Embryonic facial prominence (tissue), 1 donor: ENCODE results near the gene KIF5B.
A peak's percentile ranks its signal among the peaks of the same experiment; 100 is the strongest.
"Not testable (repeated sequence)": the region's sequence is repeated elsewhere in the genome, so short reads cannot be mapped to it uniquely, and the experiment has no call there.

Source experiments
- DNase-seq: peaks from one replicate; pipeline ENCODE4 v3.0.0-alpha.2; 2016; ENCODE audit errors: extremely low spot score

Gene KIF5B

DNA sequence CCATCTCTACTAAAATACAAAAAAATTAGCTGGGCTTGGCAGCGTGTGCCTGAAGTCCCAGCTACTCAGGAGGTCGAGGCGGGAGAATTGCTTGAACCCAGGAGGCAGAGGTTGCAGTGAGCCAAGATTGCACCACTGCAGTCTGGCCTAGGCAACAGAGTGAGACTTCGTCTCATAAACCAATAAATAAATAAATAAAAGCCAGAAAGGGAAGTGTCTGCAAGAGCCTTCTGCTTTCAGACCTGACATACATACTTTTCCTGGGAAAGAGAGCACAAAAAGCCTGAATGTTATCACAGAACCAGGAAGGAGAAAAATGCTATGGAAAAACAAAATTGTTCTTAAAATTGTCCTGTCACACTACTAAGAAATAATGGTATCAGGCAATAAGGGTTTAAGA is 4.1 kb upstream of the KIF5B start:
- no peak for DNase-seq

DNA sequence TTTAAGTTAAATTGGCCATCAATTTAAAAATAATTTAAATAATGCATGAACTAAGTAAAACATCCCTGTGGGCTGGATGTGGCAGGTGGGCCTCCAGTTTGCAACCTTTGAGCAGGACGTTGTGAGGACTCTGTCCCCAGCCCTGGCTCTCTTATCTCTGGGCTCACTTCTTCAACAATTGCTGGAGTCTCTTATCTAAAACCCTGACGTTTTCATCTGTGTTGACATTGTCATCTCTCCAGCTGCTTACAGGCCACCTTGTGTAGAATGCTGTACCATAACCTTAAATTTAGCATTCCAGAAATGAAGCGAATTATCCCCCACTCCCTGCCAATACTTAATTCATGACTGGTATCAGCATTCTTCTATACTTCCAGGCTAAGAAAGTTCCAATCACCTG is 3.2 kb upstream of the KIF5B start:
- DNase-seq: no peak

DNA sequence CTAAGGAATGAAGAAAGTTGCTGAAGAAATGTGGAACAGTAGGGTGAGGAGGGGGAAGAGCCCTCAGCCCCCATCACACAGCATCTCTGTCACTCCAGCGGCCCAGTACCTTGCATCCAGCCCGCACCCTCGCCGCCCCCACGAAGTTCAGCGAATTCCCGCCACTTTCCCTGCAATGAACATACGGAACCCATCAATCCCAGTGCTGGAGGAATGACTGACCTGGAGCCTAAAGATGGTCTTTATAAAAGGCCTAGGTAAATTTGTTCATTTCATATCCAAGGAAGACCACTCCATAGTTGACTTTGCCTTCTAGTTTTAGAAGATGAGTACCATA is 779 bp upstream of the KIF5B start:
- no peak for DNase-seq

DNA sequence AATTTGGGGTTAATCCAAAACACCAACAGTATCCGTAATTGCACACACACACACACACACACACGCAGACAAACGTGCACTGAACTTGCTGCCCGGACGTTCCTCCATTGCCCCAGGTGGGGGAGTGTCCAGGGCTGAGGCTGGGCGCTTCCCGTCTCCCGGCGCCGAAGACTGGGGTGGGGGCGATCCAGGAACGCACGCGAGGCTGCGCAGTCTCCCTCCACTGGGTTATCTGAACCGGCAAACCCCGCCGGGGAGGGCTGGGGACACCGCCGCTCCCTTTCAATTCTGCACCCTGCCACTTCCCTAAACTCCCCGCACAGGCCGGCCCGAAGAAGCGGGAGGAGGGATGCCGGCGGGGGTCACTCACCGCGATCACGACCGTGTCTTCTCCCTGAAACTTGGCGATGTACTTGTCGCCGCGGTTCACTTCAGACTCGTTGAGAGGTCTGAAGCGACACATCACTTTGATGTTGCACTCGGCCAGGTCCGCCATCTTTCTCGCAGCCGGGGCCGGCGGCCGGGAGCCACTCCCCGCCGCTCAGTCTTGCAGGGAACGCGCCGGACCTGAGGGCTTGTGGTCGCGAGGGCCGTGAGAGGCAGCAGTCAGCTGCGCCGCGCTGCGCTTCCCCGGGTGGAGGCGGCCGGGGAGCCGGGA is 618 bp downstream of the KIF5B start:
- DNase-seq: peak; percentile 27

DNA sequence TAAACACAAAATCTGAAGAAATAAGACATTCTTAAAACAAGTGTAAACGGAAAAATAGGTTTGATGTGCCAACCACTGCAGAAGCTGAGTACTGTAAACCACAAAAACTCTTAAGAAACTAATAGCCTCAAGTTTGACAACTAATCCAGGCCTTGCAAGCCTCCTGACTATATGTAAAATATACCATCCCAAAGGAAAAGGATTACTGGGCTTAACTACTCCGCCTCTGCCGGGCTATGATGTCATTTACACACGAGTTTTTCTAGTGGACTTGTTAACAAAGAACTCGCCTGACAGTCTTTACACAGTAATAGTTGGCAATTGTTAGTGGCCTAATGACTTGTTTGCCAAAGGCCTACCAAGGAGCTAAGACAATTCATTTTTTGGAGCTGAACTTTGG is 2.1 kb downstream of the KIF5B start:
- peak; percentile 8 for DNase-seq

DNA sequence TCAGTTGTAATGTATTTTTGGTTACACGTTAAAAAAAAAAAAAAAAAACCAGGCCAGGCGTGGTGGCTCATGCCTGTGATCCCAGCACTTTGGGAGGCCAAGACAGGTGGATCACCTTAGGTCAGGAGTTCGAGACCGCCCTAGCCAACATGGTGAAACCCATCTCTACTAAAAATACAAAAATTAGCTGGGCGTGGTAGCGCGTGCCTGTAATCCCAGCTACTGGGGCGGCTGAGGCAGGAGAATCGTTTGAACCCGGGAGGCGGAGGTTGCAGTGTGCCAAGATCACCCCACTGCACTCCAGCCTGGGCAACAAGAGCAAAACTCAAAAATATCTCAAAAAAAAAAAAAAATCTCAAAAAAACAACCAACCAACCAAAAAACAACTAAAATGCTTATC is 2.8 kb downstream of the KIF5B start:
- not testable (repeated sequence) for DNase-seq

DNA sequence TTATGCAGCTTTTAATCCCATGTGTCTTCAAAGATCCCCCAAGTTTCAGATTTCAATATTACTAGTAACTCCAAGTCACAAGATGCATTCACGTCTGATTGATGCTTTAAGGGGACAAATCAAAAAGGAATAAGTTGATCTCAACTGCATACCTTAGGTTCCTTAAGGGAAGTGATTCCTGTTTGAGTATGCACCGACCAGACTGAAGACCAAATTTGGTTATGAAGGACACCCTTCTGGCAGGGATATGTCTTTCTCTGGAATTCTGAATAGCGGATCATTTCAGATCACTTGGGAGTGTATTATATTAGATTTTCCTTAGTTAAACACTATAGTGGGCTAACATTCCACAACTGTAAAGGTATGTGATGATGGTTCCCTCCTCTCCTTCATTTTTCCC is 4.3 kb downstream of the KIF5B start:
- DNase-seq: no peak

GRCh38 chr10:32050177-32050576 is 6.0 kb downstream of the KIF5B start:
- DNase-seq: no peak

GRCh38 chr10:32049113-32049512 is 7.1 kb downstream of the KIF5B start:
- no peak for DNase-seq

DNA sequence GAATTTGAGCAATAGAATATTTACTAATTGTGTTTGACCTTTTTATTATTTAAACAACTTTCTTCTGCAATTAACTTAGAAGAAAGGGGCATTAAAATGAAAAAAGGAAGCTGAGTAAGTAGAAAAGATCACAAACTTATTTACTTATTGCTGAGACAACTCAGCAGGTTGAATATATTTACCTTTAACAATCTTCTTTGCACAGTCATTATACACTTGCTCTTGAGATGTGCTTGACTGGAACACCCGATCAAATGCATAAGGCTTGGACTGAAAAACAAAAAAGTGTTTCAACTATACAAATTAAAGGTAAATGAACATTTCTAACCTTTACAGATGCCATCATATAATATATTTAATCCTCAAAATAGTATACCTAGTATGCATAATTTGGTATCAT is 7.9 kb downstream of the KIF5B start:
- no peak for DNase-seq

DNA sequence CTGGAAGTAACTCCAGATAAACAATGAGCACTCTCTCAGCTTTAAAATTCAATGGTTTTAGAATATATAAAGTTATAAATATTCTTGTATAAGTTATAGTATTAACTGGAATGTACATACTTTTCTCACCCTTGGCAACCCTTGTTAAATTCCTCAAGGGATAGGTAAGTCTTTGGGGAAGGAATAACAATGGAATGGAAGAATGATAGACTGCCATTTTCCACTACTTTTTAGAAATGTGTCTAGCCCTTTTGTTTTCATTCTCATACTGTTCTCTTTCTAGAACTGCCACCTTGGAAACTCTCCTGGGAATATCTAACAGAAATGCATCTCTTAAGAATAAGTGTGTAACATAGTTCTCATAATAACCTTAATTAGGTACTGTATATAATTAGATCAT is 8.3 kb downstream of the KIF5B start:
- DNase-seq: no peak

DNA sequence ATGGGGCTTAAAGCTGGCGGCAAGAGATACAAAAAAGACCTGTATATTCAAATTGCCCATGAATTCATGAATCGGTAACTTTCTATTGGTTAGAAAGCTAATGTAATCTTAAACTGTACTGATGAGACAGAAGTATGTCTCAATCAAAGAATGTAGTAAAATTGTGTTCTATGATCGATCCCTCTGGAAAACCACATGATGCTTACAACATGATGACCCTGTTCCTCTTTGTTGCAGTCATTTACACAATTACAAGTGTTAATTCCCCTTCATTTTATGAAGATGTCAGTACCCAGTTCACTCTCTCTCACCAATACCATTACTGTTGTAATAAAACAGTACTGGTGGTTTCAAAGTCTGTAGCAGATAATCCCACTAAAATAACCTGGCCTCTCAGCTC is 10.1 kb downstream of the KIF5B start:
- no peak for DNase-seq

GRCh38 chr10:32042730-32043129 is 13.5 kb downstream of the KIF5B start:
- not testable (repeated sequence) for DNase-seq

DNA sequence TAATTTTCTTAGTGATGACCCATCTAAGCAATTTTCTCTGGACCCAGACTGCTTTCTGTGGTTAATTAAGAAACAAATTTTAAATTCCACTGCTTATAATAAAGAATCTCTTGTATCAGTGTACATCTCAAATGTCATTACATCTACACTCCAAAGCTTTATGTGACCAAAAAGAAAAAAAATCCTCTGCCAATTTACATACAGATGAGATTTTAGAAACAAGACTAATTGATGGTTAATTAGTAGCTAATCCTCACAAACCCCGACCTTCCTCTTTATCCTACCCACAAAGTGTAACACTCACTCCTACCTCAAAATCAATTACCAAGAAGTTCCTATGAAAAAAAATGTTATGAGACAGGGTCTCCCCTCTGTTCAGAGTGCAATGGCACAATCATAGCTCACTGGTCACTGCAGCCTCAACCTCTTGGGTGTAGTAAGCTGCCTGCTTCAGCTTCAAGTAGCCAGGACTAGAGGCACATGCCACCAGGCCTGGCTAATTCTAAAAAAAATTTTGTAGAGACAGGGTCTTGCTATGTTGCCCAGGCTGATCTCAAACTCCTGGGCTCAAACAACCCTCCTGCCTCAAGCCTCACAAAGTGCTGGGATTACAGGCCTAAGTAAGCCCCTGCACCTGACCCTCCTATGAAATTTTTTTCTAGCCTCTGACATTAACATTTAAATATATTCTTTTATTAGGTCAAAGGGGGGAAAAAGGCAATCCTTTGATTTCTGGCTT is 14.8 kb downstream of the KIF5B start:
- no peak for DNase-seq

- DNase-seq: no peak
Observed at GRCh38 chr10:32039734-32040133, 16.5 kb downstream of the KIF5B start.

GRCh38 chr10:32038777-32039176 is 17.4 kb downstream of the KIF5B start:
- DNase-seq: no peak

DNA sequence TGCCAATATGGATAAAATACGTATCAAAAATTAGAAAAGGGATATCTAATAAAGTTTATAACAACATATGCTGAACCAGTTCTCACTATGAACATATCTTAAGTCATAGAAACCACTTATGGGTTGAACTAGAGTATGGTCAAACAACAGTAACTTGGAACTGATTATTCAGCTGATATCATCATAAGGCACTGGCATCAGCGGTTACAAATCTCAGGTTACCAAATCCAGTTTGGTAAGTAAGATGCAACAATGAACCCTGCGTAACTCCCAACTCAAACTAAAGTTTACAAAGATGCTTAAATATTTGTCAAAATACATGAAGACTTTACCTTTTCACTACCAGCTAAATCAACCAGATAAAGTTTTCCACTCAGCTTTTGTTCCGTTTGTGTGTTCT is 19.3 kb downstream of the KIF5B start:
- DNase-seq: no peak

DNA sequence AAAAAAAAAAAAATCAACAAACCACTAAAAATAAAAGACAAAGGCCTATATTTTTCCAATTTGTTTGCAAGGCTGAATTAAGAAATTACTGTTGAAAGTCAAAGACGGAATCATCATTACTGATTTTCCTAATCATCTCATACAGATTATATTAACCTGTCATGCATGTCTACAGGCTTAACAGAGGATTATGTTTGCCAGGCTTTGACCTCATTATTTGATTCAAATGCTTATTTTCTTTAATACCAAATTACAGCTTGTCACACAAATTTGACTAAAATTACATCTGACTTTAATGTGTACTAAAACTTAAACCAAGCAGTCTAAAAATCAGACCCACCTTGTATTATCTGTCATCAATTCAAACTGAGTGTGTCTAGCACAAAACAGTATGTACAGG is 21.2 kb downstream of the KIF5B start:
- no peak for DNase-seq

GRCh38 chr10:32033171-32033570 is 23.1 kb downstream of the KIF5B start:
- DNase-seq: no peak

DNA sequence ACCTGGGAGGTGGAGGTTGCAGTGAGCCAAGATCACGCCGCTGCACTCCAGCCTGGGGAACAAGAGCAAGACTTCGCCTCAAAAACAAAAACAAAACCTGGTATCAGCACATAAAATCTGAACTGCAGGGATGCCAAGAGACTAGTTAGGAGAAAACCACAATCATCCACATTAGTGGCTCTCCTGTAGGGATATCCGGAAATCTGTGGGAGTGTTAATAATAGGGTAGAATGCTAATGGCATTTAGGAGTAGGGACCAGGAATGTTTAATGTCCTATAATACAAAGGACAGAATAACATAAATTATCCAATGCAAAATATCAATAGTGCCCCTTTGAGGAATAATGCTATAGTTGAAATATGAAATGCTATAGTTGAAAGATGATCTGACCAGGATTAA is 24.3 kb downstream of the KIF5B start:
- DNase-seq: no peak

GRCh38 chr10:32031424-32031823 is 24.8 kb downstream of the KIF5B start:
- no peak for DNase-seq

DNA sequence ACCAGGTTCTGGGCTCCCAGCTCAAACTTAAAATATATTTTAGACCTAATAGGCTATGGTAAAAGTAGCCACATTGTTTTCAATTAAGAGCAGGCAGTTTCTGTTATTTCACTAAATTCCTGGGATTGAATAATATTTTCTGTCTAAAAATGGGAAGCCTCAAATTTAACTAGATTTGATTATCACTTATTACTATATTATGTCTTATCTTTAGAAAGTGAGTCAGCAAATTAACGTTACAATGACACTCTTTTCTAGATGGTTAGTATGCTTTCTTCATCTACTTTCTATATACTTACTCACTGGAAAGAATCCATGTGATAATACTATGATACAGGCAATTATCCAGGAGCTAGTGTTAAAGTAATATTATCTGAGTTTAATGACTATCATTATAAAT is 27.5 kb downstream of the KIF5B start:
- no peak for DNase-seq

- DNase-seq: no peak
Observed at GRCh38 chr10:32023264-32023663, 33.0 kb downstream of the KIF5B start.

GRCh38 chr10:32017044-32017443 is 39.2 kb downstream of the KIF5B start:
- no peak for DNase-seq
